HEK293 (cell line): ENCODE results near the gene UNC13A.

ENCODE experiments used
- CTCF ChIA-PET: fragments of 350-600 bp; formaldehyde crosslinking; extraction: SDS; loops from one replicate; lab custom pipeline; 2021; ENCODE audit warnings: antibody characterized with exemption; lab: Yijun Ruan, JAX
- POLR2A ChIA-PET: fragments of 300-600 bp; formaldehyde crosslinking; extraction: SDS; loops from one replicate; lab custom pipeline; 2020; ENCODE audit warnings: antibody characterized with exemption, inconsistent platforms; lab: Yijun Ruan, JAX
- H3K27ac ChIP-seq: fragments of 200-500 bp; sonication (Bioruptor generic); 2 replicates; pipeline ENCODE4 v1.5.1; 2014; ENCODE audit warnings: low read depth, low read length, control low read depth, inconsistent platforms; ENCODE audit errors: extremely low read depth
- H3K36me3 ChIP-seq, 2 experiments: fragments of 200-500 bp in 1 of 2; sonication (Bioruptor generic) in 1 of 2; 1 replicate in 1 of 2; 2 replicates in 1 of 2; pipeline ENCODE4 v1.5.1; 2014 to 2017; ENCODE audit warnings: inconsistent platforms in 2 of 2, low read length in 2 of 2; ENCODE audit not compliant: control insufficient read depth in 2 of 2, insufficient read depth in 1 of 2
- H3K4me1 ChIP-seq: fragments of 200-500 bp; sonication (Bioruptor generic); 2 replicates; pipeline ENCODE4 v1.5.1; 2014; ENCODE audit warnings: mild to moderate bottlenecking, low read length, inconsistent platforms; ENCODE audit not compliant: control insufficient read depth, insufficient read depth
- H3K4me3 ChIP-seq: 2 replicates; pipeline ENCODE4 v1.5.1; 2011; ENCODE audit warnings: low read depth, mild to moderate bottlenecking, control low read depth, low read length, moderate library complexity
- H3K9me3 ChIP-seq: fragments of 200-500 bp; sonication (Bioruptor generic); 2 replicates; pipeline ENCODE4 v1.5.1; 2014; ENCODE audit warnings: low read depth, low read length, inconsistent platforms; ENCODE audit not compliant: control insufficient read depth, insufficient read depth
- BCL11A ChIP-seq: fragments of 450-650 bp; formaldehyde crosslinking; IDR thresholded peaks from 2 replicates; pipeline ENCODE4 v1.5.1; 2016; ENCODE audit warnings: low read depth, missing biosample characterization, missing genetic modification characterization
- BCL11B ChIP-seq: fragments of 450-650 bp; formaldehyde crosslinking; IDR thresholded peaks from 2 replicates; pipeline ENCODE4 v1.5.1; 2016; ENCODE audit warnings: low read depth, missing biosample characterization, missing genetic modification characterization
- PRDM6 ChIP-seq: fragments of 450-650 bp; formaldehyde crosslinking; IDR thresholded peaks from 2 replicates; pipeline ENCODE4 v1.5.1; 2017; ENCODE audit warnings: missing biosample characterization, missing genetic modification characterization
- REPIN1 ChIP-seq: fragments of 450-650 bp; formaldehyde crosslinking; IDR thresholded peaks from 2 replicates; pipeline ENCODE4 v1.5.1; 2017; ENCODE audit warnings: missing biosample characterization, missing genetic modification characterization, low read depth
- SALL2 ChIP-seq: fragments of 450-650 bp; formaldehyde crosslinking; IDR thresholded peaks from 2 replicates; pipeline ENCODE4 v1.5.0; 2017; ENCODE audit warnings: missing biosample characterization, mild to moderate bottlenecking, missing genetic modification characterization, borderline replicate concordance
- SP7 ChIP-seq: fragments of 450-650 bp; formaldehyde crosslinking; IDR thresholded peaks from 2 replicates; pipeline ENCODE4 v1.5.1; 2016; ENCODE audit warnings: missing biosample characterization, missing genetic modification characterization
- TSHZ1 ChIP-seq: fragments of 450-650 bp; formaldehyde crosslinking; IDR thresholded peaks from 2 replicates; pipeline ENCODE4 v1.5.1; 2016; ENCODE audit warnings: missing biosample characterization, missing genetic modification characterization, borderline replicate concordance
- ZBTB49 ChIP-seq: fragments of 450-650 bp; formaldehyde crosslinking; IDR thresholded peaks from 2 replicates; pipeline ENCODE4 v1.5.1; 2016; ENCODE audit warnings: missing biosample characterization, missing genetic modification characterization, low read depth
- ZFP3 ChIP-seq: fragments of 450-650 bp; formaldehyde crosslinking; IDR thresholded peaks from 2 replicates; pipeline ENCODE4 v1.5.1; 2016; ENCODE audit warnings: low read depth, missing biosample characterization, missing genetic modification characterization
- ZFP37 ChIP-seq: fragments of 450-650 bp; formaldehyde crosslinking; IDR thresholded peaks from 2 replicates; pipeline ENCODE4 v1.5.1; 2016; ENCODE audit warnings: missing biosample characterization, missing genetic modification characterization
- ZNF112 ChIP-seq: fragments of 450-650 bp; formaldehyde crosslinking; IDR thresholded peaks from 2 replicates; pipeline ENCODE4 v1.5.0; 2017; ENCODE audit warnings: missing biosample characterization, missing genetic modification characterization
- ZNF148 ChIP-seq: fragments of 450-650 bp; formaldehyde crosslinking; IDR thresholded peaks from 2 replicates; pipeline ENCODE4 v1.5.0; 2017; ENCODE audit warnings: missing biosample characterization, missing genetic modification characterization, borderline replicate concordance
- ZNF580 ChIP-seq: fragments of 450-650 bp; formaldehyde crosslinking; IDR thresholded peaks from 2 replicates; pipeline ENCODE4 v1.5.1; 2016; ENCODE audit warnings: missing biosample characterization, missing genetic modification characterization
- ZNF639 ChIP-seq: fragments of 450-650 bp; formaldehyde crosslinking; IDR thresholded peaks from 2 replicates; pipeline ENCODE4 v1.5.1; 2016; ENCODE audit warnings: missing biosample characterization, missing genetic modification characterization
- ZSCAN5A ChIP-seq: fragments of 450-650 bp; formaldehyde crosslinking; IDR thresholded peaks from 2 replicates; pipeline ENCODE4 v1.5.1; 2016; ENCODE audit warnings: missing biosample characterization, missing genetic modification characterization

UNC13A gene

GRCh38 chr19:17624314-17624991 lies 63.7 kb downstream of the UNC13A start:
- H3K27ac ChIP-seq, result no peak overlapping the region
- POLR2A ChIA-PET, result no interaction called here
- TF ChIP-seq ZFP37, result no peak
- no peak for TF ChIP-seq SP7 (tag by site-specific recombination)
- no peak for TF ChIP-seq ZNF112
- no peak for TF ChIP-seq REPIN1 (tag by site-specific recombination)
- no peak for TF ChIP-seq SALL2 (tag by site-specific recombination)
- TF ChIP-seq BCL11B (tag by site-specific recombination), result peak; percentile 97
- peak; percentile 88 for TF ChIP-seq BCL11A
- no peak for TF ChIP-seq ZNF580
- TF ChIP-seq PRDM6 (tag by site-specific recombination), result no peak
- TF ChIP-seq, all 188 proteins: peak for 2
- no peak overlapping the region for H3K4me3 ChIP-seq
- CTCF ChIA-PET, result no interaction called here
- H3K4me1 ChIP-seq, result no peaks in the 10 kb centered on the region
- no peaks in the 10 kb centered on the region for H3K9me3 ChIP-seq
- H3K36me3 ChIP-seq, result no peaks in the 10 kb centered on the region

GRCh38 chr19:17623224-17623935 lies 64.8 kb downstream of the UNC13A start:
- H3K4me1 ChIP-seq, result no peaks in the 10 kb centered on the region
- H3K9me3 ChIP-seq, result no peaks in the 10 kb centered on the region
- no peaks in the 10 kb centered on the region for H3K36me3 ChIP-seq
- H3K27ac ChIP-seq, result no peak overlapping the region
- ChIA-PET CTCF (interaction anchor here (2.2 to 3.3 kb wide), 2 partner anchors 13 to 17 kb away, joined by 9 to 31 read pairs; no protein-coding TSS in a partner anchor), POLR2A (no interaction called here)
- no peak overlapping the region for H3K4me3 ChIP-seq
- TF ChIP-seq ZFP3 (tag by site-specific recombination), result no peak

GRCh38 chr19:17620696-17621095 lies 67.5 kb downstream of the UNC13A start:
- H3K4me3 ChIP-seq, result no peak overlapping the region
- POLR2A ChIA-PET, result no interaction called here
- CTCF ChIA-PET, result interaction anchor here (0.6 to 3.3 kb wide), 4 partner anchors 14 to 317 kb away, joined by 4 to 31 read pairs (median 6); no protein-coding TSS in a partner anchor
- no peaks in the 10 kb centered on the region for H3K36me3 ChIP-seq
- H3K4me1 ChIP-seq, result no peaks in the 10 kb centered on the region
- no peaks in the 10 kb centered on the region for H3K9me3 ChIP-seq
- no peak overlapping the region for H3K27ac ChIP-seq
- TF ChIP-seq ZNF639, result no peak
- no peak for TF ChIP-seq ZNF148 (tag by site-specific recombination)
- no peak for TF ChIP-seq ZBTB49
- TF ChIP-seq ZSCAN5A (tag by site-specific recombination), result no peak
- no peak for TF ChIP-seq TSHZ1 (tag by site-specific recombination)
